HG03103 (cell line): ENCODE results near the gene PGAM1.
"Not testable (repeated sequence)": the region's sequence is repeated elsewhere in the genome, so short reads cannot be mapped to it uniquely, and the experiment has no call there.

Source experiments
- ATAC-seq: cut with Tn5 transposase; IDR thresholded peaks from one replicate; pipeline ENCODE4 v1.9.1; 2021; ENCODE audit warnings: low read depth; ENCODE audit not compliant: unreplicated experiment

Gene PGAM1

GRCh38 chr10:97454330-97455036, 28.5 kb downstream of the PGAM1 start:
- ATAC-seq: no peak

- ATAC-seq: no peak
These were observed 30.2 kb downstream of the PGAM1 start for GRCh38 chr10:97456034-97456685.

GRCh38 chr10:97456686-97457065, 30.7 kb downstream of the PGAM1 start:
- no peak for ATAC-seq

- ATAC-seq: no peak
These were observed 33.1 kb downstream of the PGAM1 start for GRCh38 chr10:97459111-97459510.

GRCh38 chr10:97459933-97460332, 33.9 kb downstream of the PGAM1 start:
- no peak for ATAC-seq

GRCh38 chr10:97462309-97462708, 36.3 kb downstream of the PGAM1 start:
- ATAC-seq: no peak

GRCh38 chr10:97463363-97464132, 37.6 kb downstream of the PGAM1 start:
- ATAC-seq: no peak

- no peak for ATAC-seq
These were observed 38.2 kb downstream of the PGAM1 start for GRCh38 chr10:97464226-97464625.

GRCh38 chr10:97465982-97466381, 40.0 kb downstream of the PGAM1 start:
- ATAC-seq: no peak

- ATAC-seq: no peak
These were observed 40.8 kb downstream of the PGAM1 start for GRCh38 chr10:97466755-97467154.

- ATAC-seq: no peak
These were observed 42.2 kb downstream of the PGAM1 start for GRCh38 chr10:97468162-97468561.

- not testable (repeated sequence) for ATAC-seq
These were observed 42.8 kb downstream of the PGAM1 start for GRCh38 chr10:97468781-97469180.

GRCh38 chr10:97474918-97475317, 48.9 kb downstream of the PGAM1 start:
- no peak for ATAC-seq

- ATAC-seq: no peak
These were observed 50.1 kb downstream of the PGAM1 start for GRCh38 chr10:97475936-97476594.

- ATAC-seq: not testable (repeated sequence)
These were observed 53.4 kb downstream of the PGAM1 start for GRCh38 chr10:97479410-97479809.

- ATAC-seq: no peak
These were observed 53.9 kb downstream of the PGAM1 start for GRCh38 chr10:97479939-97480338.

- no peak for ATAC-seq
These were observed 55.1 kb downstream of the PGAM1 start for GRCh38 chr10:97481071-97481470.

GRCh38 chr10:97482381-97482780, 56.4 kb downstream of the PGAM1 start:
- no peak for ATAC-seq
